ENCODE results near the gene INTS1.

- no peak for TF ChIP-seq CTCF (IDR thresholded peaks at IDR 0.05)
- no peak for TF ChIP-seq POLR2A (IDR thresholded peaks at IDR 0.05)
Measured at GRCh38 chr7:1487466-1487865, 16.7 kb downstream of the INTS1 start.
